Fibroblast of peridontal ligament (primary cell): ENCODE data around the gene MAX.
A peak's percentile ranks its signal among the peaks of the same experiment; 100 is the strongest.

Experiments used
- DNase-seq: peaks from one replicate; pipeline ENCODE4 v3.0.0-alpha.2; 2010; ENCODE audit errors: extremely low read depth

Gene MAX

GRCh38 chr14:65073605-65074201 lies 28.6 kb downstream of the MAX start:
- DNase-seq: no peak

DNA sequence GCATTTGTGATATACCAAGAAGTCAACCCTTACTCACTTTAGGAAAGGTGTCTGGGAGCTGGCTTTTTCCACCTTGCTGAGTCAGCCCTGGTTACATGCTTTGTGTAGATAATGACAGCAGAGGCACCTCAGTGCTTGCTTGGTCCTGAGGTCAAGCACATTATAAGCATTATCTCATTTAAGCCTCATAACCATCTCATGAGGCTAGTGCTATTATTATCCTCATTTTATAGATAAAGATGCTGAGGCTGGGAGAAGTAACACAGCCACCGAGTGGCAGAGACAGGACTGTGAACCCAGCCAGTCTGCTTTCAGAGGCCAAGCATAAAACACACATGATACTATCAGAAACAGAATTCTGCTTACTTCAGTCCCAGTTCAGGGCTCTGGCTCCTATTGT lies 29.4 kb downstream of the MAX start:
- no peak for DNase-seq

DNA sequence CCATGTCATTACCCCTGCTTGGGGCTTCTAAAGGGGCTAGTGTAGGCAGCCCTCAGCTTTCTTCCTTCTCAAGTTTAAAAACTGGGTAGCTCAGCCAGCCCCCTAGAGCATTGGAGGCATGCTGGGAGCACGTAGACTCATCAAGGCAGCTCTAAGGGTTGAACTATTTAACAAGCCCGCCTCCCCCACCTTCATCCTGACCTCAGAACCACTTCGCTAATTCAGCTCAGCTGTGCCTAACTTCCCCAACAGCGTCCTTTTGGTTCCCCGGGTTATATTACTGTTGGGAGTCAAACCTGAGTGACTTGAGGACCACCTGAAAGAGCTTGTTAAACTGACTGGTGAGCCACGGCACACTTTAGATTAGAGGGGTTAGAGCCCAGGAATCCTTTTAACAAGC lies 30.1 kb downstream of the MAX start:
- peak; percentile 67 for DNase-seq

DNA sequence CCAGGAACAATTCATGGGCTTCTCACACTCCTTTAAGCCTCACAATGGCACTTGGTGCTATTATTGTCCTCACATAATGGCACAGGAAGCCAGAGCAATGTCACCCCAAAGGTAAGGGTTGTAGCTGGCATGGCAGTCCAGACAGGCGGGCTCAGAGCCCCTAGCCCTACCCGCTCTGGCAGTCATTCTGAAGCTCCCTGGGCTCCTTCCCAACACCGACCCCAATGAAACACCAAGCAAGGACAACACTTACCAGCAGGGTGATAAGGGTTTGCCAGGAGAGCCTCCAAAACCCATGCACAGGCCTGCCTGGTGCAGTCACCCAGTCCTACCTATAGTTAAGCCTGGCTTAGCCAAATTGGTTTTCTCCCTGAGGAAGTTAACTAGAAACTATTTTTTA lies 30.8 kb downstream of the MAX start:
- no peak for DNase-seq

DNA sequence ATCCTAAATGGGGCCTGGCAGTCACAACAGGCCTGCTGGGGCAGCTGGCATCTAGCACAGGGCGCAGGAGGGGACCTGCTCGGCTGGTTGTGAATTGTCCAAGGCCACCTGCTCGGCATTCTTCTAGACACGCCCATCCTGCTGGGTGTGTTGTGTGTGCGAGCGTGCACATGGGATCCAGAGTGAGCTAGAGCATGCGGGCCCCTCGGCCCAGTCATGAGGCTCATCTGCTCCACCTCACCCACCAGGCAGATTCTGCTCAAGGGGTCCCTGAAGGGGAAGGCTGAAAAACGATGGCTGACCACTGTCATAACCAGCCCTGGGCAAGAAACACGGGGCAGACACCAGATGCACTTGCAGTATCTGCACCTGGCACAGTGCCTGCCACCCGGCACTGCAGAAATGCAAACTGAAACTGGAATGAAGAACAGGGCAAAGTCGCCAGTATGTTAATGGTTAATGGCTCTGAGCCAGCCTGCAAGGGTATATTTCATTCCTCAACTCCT lies 31.8 kb downstream of the MAX start:
- no peak for DNase-seq

DNA sequence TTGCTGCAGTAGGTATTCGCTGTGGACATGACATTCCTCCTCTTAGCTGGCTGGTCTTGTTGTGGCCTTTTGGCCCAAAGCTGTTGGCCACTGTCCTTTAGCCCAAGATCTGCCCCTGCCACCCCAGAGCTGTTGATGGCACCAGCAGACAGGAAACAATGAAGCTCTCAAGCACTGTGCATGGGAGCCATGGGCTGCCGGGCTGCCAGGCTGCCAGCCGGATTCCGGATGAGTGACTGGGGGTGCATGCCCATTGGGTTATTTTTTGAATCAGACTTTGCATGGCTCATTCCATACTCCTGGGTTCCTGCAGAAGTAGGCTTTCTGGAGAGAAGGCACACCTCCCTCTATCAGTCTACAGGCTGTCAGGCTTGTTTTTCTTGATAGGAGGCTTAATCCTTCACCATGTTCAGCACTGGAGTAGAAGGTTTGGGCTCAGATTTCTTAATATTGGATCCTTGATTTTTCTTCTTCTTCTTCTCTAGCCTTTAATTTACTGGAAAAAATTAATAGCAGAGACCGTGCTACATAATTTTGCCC lies 32.4 kb downstream of the MAX start:
- DNase-seq: no peak

DNA sequence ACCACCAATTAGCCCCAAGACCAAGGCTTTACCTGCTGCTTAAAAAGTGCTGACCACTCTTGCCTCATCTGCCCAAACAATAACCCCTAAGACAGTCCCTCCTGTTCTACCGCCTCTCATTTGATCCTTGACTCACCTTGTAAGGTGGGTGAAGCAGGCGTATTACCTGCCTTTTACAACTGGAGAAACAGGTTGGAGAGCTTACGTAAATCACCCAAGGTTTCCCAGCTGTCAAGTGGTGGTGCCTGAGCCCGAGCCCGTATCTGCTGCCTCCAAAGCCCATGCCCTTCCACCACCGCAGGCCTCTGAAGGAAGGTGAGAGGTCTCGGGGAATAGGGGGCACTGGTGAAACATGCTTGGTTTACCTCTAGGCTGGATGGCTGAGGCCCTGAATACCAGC lies 36.6 kb downstream of the MAX start:
- no peak for DNase-seq

DNA sequence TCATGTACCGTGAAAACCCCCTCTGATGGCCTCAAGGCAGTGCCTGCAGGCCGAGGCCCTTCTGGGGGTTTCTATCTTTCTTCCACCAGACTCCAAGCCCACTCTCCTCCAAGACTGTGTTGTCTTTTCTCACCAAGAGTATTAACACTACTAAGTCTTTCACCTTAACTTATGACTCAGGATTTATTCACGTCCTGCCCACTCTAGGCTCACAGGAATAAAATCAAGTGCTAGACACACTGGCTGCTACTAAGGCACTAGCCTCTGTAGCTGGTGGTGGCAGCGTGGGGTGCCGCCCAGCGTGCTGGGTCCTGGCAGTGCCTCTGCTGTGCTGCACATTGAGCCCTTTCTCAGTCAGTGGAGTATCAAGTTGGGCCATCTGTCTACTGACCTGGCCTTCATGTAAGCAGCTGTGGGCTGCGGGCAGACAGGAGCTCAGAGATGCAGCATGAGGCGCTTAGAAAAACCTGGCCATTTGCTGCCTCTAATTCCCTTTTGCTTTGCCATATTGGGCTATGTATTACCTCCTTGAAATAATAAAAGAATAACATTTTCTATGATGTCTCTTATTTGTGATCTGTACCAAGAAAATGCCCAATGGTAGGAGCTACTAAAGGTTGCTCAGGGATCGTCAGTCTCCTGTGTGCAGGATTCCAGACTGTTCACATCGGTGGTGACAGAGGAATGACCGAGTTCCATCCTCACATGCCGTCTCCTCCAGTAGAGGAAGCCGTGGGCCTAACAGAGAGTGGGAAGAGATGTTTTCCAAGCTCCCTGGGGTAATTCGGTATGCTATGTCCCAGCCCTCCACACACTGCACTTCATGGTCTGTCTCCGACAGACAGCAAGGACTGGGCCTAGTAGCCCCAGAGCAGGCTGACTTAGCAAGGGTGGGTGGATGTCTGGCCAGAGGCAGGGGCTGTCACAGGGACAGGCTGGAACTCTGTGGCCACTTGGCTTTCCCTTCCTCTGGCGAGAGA lies 39.9 kb downstream of the MAX start:
- DNase-seq: no peak

DNA sequence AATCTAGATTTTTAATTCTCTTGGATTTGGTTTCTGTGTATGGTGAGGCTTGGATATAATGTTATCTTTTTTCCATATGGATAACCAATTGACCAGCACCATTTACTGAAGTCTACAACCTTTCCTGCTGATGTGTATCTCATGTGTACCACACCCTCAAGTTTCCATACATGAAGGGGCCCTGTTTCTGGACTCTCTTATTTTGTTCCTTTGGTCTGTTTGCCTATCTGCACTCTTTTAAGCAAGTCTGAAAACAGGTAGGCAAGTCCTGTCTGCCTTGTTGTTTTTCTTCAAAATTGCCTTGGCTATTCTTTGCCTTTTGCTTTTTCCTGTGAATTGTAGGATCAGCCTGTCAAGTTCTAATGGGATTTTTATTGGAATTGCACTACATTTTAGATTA lies 44.6 kb downstream of the MAX start:
- no peak for DNase-seq

GRCh38 chr14:65054471-65055085 lies 47.7 kb downstream of the MAX start:
- no peak for DNase-seq

- no peak for DNase-seq
Measured at GRCh38 chr14:65053466-65053865, 48.9 kb downstream of the MAX start.

- no peak for DNase-seq
Measured at GRCh38 chr14:65052832-65053231, 49.5 kb downstream of the MAX start.

GRCh38 chr14:65045709-65046108 lies 56.6 kb downstream of the MAX start:
- DNase-seq: no peak

DNA sequence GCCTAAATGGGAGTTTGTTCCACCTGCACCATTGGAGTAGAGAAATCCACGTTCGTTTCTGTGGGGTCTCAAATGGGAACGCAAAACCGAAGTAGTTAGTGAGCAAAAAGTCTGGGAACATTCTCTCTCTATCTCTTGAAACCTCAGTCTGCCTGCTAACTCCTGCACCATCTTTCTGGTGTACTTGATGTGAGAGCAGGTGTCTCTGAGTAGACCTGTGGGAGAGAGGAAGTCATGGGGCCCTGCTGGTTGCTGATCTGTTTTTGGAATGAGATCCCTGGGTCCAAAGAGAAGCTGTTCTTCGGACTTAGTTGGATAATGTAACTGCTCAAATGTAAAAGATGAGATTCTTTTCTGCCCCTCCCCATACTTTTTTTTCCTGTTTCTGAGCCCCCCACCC lies 57.3 kb downstream of the MAX start:
- DNase-seq: no peak

DNA sequence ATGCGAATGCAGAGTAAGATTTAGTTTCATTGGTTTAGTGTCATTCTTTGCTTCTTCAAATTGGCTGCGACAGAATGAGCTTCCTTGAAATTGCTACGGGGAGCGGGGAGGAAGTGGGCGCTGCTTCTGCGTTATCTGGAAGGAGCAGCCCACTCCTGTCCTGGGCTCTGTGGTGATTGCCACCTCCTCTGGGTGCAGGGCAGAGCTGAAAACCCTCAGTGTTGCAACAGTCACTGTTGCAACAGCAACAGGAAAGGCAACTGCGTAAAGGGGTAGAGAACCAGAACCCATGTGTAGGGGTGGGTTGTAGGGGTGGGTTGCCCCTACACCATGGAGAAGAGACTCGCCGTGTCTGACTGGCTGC lies 57.7 kb downstream of the MAX start:
- no peak for DNase-seq

DNA sequence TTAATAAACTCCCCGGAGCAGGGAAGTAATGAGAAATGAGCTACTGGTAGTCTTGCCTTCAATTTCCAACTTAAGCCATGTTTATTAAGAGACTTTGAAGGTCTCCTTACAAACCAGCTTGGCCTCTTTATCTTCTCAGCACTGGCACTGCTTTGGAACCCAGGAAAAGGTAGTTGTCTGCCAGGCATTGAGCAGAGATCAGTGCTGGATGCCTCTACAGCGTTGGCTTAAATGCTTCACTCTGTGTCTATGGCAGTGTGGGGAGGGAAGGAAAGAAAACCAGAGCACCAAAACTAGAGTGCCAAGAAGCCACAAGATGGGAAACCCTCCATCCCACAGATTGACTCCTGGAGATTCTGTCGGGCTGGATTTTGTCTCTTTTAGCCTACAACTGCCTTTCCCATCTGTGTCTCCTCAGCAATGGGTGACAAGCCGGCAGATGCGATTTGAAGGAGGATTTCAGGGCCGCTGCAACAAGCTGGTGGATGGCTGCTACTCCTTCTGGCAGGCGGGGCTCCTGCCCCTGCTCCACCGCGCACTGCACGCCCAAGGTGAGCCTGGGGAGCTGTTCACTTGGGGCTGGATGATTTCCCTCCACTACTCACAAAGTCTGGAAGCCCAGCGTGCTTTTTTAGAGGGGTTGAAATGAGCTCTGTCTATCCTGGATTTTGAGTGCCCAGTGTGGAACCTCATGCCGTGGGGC lies 58.3 kb downstream of the MAX start:
- no peak for DNase-seq

- DNase-seq: no peak
Measured at GRCh38 chr14:65042731-65043372, 59.5 kb downstream of the MAX start.

DNA sequence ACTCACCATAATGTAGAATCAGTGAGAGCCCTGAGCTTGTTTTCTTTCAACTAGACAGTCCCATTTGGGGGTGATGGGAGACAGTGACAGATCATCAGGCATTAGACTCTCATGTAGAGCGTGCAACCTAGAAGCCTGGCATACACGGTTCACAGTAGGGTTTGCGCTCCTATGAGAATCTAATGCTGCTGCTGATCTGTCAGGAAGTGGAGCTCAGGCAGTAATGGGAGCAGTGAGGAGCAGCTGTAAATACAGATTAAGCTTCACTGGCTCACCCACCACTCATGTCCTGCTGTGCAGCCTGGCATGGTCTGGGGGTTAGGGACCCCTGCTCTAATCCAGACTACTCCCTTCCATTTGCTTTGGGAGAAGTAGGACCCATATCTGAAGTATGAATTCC lies 60.0 kb downstream of the MAX start:
- no peak for DNase-seq

- DNase-seq: no peak
Measured at GRCh38 chr14:65041434-65041915, 60.8 kb downstream of the MAX start.

DNA sequence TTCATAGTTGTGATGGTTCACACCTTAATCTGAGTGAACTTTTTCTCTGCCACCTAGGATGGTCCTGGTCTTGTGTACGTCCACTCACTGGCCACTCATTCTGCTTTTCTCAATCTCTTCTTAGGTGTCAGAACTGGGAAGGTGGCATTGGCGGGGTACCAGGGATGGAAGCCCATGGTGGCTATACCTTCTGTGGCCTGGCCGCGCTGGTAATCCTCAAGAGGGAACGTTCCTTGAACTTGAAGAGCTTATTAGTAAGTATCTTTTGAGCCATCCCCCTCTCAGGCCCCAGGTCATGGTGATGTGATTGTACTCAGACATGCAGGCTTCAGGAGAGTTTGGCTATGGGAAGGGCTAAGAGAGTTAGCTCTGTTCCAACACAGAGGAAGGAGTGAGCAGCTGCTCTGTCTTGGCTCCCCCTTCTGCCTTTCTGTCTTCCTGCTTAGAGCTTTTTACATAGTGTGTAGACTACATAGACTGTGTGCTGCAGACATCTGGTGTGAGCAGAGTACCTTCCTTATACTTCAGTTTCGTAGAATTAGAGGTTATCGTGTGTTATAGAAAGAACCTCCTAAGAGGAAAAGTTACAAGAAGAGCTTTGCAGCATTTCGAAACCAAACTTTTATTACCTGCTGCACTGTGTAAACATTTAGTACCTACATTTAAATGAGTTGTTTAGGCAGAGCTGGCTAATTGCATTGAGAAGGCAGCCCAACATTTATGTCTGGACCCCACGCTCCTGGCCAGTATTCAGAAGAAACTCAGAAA lies 61.5 kb downstream of the MAX start:
- DNase-seq: no peak
